Ishikawa (cell line): ENCODE measurements around the gene LAMC1.

ENCODE experiments used
- CEBPB ChIP-seq: IDR thresholded peaks from 2 replicates; pipeline ENCODE4 v1.6.1; 2012
- CREB1 ChIP-seq: IDR thresholded peaks from 2 replicates; pipeline ENCODE4 v1.6.1; 2012; ENCODE audit warnings: low read depth
- EGR1 ChIP-seq: IDR thresholded peaks from 2 replicates; pipeline ENCODE4 v1.6.1; 2012
- EP300 ChIP-seq: IDR thresholded peaks from 2 replicates; pipeline ENCODE4 v1.6.1; 2012; ENCODE audit warnings: borderline replicate concordance
- FOXM1 ChIP-seq: IDR thresholded peaks from 2 replicates; pipeline ENCODE4 v1.6.1; 2012; ENCODE audit warnings: low read depth, borderline replicate concordance
- NFIC ChIP-seq: IDR thresholded peaks from 2 replicates; pipeline ENCODE4 v1.6.1; 2012
- RAD21 ChIP-seq: IDR thresholded peaks from 2 replicates; pipeline ENCODE4 v1.6.1; 2012; ENCODE audit warnings: low read depth
- REST ChIP-seq: IDR thresholded peaks from 2 replicates; pipeline ENCODE4 v1.6.1; 2012; ENCODE audit warnings: low read depth, mild to moderate bottlenecking
- TAF1 ChIP-seq: IDR thresholded peaks from 2 replicates; pipeline ENCODE4 v1.6.1; 2012; ENCODE audit warnings: low read depth, mild to moderate bottlenecking
- TEAD4 ChIP-seq: IDR thresholded peaks from 2 replicates; pipeline ENCODE4 v1.6.1; 2012
- USF1 ChIP-seq: IDR thresholded peaks from 2 replicates; pipeline ENCODE4 v1.6.1; 2012
- YY1 ChIP-seq: IDR thresholded peaks from 2 replicates; pipeline ENCODE4 v1.6.1; 2012; ENCODE audit warnings: low read depth
- ZBTB7A ChIP-seq: IDR thresholded peaks from 2 replicates; pipeline ENCODE4 v1.6.1; 2012; ENCODE audit warnings: low read depth
- TF ChIP-seq, protein P1 (sequence below): IDR thresholded peaks from 2 replicates; pipeline ENCODE4 v1.6.1; 2012

DNA sequence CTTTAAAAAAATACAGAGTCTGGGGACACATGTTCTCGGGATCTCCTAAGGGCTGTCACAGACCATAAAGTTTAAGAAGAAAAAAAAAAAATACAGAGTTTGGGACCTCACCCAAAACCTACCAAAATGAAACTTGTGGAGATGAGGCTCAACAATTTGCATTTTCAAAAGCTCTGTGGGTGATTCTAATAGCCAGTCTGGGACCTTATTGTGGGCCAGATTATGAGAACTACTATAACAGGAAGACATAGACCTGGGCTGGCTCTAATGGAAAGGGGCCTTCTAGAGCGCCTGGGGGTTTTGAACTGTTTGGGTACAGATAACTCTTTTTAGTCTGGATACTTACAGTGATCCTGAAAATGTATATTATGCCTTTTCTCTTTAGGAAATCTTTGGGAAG, 69.1 kb downstream of the LAMC1 start:
- TF ChIP-seq ZBTB7A (no peak), NFIC (no peak), REST (no peak), YY1 (no peak), TAF1 (no peak), RAD21 (no peak), EP300 (no peak), EGR1 (no peak), FOXM1 (no peak), USF1 (no peak), CREB1 (no peak), CEBPB (no peak), TEAD4 (no peak)
- TF ChIP-seq, protein P1, sequence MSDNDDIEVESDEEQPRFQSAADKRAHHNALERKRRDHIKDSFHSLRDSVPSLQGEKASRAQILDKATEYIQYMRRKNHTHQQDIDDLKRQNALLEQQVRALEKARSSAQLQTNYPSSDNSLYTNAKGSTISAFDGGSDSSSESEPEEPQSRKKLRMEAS = no peak
